Spleen (tissue), 7 donors: ENCODE data around the gene NDUFS7.

ENCODE experiments used
- POLR2AphosphoS5 ChIP-seq, 3 donors: sonication (generic); formaldehyde crosslinking; IDR thresholded peaks; one replicate each; pipeline ENCODE4 v1.5.1; 2017; ENCODE audit warnings: antibody characterized with exemption in 3 of 3
- TF ChIP-seq, protein P1 (sequence below), 11 experiments: fragments of 200-600 bp in 7 of 11; fragments of 450-650 bp in 4 of 11; sonication (generic) in 4 of 11; IDR thresholded peaks in 8 of 11; conservative IDR thresholded peaks in 3 of 11; 1 replicate in 7 of 11; 2 replicates in 4 of 11; pipeline versions ENCODE4 v1.4.0 to v1.8.0; 2016 to 2021; ENCODE audit warnings: antibody characterized with exemption in 11 of 11, inconsistent platforms in 4 of 11, mild to moderate bottlenecking in 1 of 11
- donor health status: DM: no; HTN: no; CAD: no; lungs with moderate emphysema.
- donor health status: DM: no; HTN: no; CAD: no.
- donor health status: DM: no; HTN: no; CAD: no.

DNA sequence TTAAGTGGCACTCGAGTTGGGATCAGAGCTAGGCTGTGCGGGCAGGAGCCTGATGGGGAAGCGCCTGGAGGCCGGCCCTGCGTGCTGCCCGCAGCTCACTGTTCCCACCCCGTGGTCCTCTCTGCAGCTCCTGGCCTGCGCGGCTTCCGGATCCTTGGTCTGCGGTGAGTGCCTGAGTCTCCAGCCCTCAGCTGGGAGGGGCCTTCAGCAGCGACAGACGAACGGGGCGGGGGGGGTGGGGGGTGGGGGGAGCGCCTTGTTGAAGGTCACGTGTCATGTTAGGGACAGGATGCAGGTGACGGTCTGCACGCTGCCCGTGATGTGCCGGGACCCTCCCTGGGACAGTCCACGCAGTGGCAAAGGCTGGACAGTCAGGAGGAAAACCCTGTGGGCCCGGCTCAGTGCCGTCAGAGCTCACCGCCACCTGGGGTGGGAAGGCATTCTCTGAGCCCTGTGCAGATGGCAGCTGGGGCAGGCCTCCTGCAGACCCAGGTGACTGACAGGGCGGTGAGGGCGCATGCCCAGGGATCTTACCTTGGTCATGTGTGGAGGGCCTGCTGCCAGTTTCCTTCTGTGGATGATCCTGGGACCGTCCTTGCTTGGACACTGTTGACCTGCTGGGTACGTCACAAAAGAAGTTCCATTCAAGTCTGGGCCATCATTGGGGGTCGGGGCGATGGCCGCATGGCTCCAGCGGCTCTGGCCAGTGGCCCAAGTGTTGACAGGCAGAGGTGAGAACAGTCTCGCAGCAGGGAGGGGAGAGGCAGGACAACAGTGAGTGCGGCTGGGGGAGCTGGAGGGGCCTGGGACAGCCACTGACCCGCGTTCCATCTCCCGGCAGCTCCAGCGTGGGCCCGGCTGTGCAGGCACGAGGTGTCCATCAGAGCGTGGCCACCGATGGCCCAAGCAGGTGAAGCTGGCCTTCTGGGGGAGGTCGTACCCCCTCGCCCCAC is 4.3 kb downstream of the NDUFS7 start:
- no peak for TF ChIP-seq POLR2AphosphoS5 (IDR thresholded peaks at IDR 0.05)
- TF ChIP-seq, protein P1, sequence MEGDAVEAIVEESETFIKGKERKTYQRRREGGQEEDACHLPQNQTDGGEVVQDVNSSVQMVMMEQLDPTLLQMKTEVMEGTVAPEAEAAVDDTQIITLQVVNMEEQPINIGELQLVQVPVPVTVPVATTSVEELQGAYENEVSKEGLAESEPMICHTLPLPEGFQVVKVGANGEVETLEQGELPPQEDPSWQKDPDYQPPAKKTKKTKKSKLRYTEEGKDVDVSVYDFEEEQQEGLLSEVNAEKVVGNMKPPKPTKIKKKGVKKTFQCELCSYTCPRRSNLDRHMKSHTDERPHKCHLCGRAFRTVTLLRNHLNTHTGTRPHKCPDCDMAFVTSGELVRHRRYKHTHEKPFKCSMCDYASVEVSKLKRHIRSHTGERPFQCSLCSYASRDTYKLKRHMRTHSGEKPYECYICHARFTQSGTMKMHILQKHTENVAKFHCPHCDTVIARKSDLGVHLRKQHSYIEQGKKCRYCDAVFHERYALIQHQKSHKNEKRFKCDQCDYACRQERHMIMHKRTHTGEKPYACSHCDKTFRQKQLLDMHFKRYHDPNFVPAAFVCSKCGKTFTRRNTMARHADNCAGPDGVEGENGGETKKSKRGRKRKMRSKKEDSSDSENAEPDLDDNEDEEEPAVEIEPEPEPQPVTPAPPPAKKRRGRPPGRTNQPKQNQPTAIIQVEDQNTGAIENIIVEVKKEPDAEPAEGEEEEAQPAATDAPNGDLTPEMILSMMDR (IDR thresholded peaks at IDR 0.05 in 8 of 11, conservative IDR thresholded peaks at IDR 0.05 in 3 of 11) = no peak
